GM23338 (cell line): ENCODE measurements around the gene SLC23A3. TPM values are rescaled to one million over a fixed set of nuclear protein-coding genes. Genes with fewer than 3 reads are reported as not detected.

Experiments used
- ATAC-seq: fragments of 200-7000 bp; cut with Tn5 transposase; 3 replicates; pipeline ENCODE4 v1.9.1; 2020
- DNase-seq: peaks from one replicate; pipeline ENCODE4 v3.0.0-alpha.2; 2015; ENCODE audit warnings: low spot score
- H2AFZ ChIP-seq: fragments of 200-600 bp; sonication (generic); 2 replicates; pipeline ENCODE4 v1.8.0; 2016; ENCODE audit warnings: antibody characterized with exemption, mild to moderate bottlenecking, moderate library complexity
- H3F3A ChIP-seq: fragments of 200-600 bp; sonication (generic); replicated peaks from 2 replicates; pipeline ENCODE4 v1.8.0; 2017; ENCODE audit warnings: antibody characterized with exemption, mixed run types, low read depth
- H3K27ac ChIP-seq: fragments of 200-600 bp; sonication (generic); 2 replicates; pipeline ENCODE4 v1.6.1; 2016; ENCODE audit warnings: low read depth
- H3K27me3 ChIP-seq: fragments of 200-600 bp; sonication (generic); 2 replicates; pipeline ENCODE4 v1.8.0; 2016; ENCODE audit warnings: mild to moderate bottlenecking, mixed run types, moderate library complexity; ENCODE audit not compliant: insufficient read depth
- H3K36me3 ChIP-seq: fragments of 200-600 bp; sonication (generic); 2 replicates; pipeline ENCODE4 v1.8.0; 2016; ENCODE audit warnings: mild to moderate bottlenecking; ENCODE audit not compliant: insufficient read depth
- H3K4me1 ChIP-seq: fragments of 200-600 bp; sonication (generic); 2 replicates; pipeline ENCODE4 v1.8.0; 2016; ENCODE audit warnings: mild to moderate bottlenecking, moderate library complexity; ENCODE audit not compliant: insufficient read depth
- H3K4me2 ChIP-seq: fragments of 200-600 bp; sonication (generic); 2 replicates; pipeline ENCODE4 v1.7.1; 2017; ENCODE audit warnings: mixed run types
- H3K4me3 ChIP-seq: fragments of 200-600 bp; sonication (generic); 2 replicates; pipeline ENCODE4 v1.6.1; 2016; ENCODE audit warnings: mixed run types
- H3K79me2 ChIP-seq: fragments of 200-600 bp; sonication (generic); replicated peaks from 2 replicates; pipeline ENCODE4 v1.8.0; 2017; ENCODE audit warnings: mild to moderate bottlenecking; ENCODE audit not compliant: insufficient read depth
- H3K9me2 ChIP-seq: fragments of 200-600 bp; sonication (generic); 2 replicates; pipeline ENCODE4 v1.8.0; 2017; ENCODE audit not compliant: insufficient read depth
- H4K20me1 ChIP-seq: fragments of 200-600 bp; sonication (generic); replicated peaks from 2 replicates; pipeline ENCODE4 v1.8.0; 2017; ENCODE audit warnings: mild to moderate bottlenecking; ENCODE audit not compliant: insufficient read depth
- H3K27ac Mint-ChIP-seq: 2 replicates; pipeline ENCODE4 v1.8.0; 2020; ENCODE audit warnings: inconsistent platforms, mild to moderate bottlenecking, moderate library complexity, mixed read lengths
- H3K27me3 Mint-ChIP-seq: 3 replicates; pipeline ENCODE4 v1.8.0; 2022; ENCODE audit warnings: low read depth, mild to moderate bottlenecking, moderate library complexity, mixed read lengths, inconsistent platforms; ENCODE audit not compliant: insufficient read depth, poor library complexity
- H3K36me3 Mint-ChIP-seq: 3 replicates; pipeline ENCODE4 v1.8.0; 2021; ENCODE audit warnings: low read depth, mild to moderate bottlenecking, inconsistent platforms, moderate library complexity, mixed read lengths
- H3K4me1 Mint-ChIP-seq: 3 replicates; pipeline ENCODE4 v1.8.0; 2020; ENCODE audit warnings: mild to moderate bottlenecking, inconsistent platforms, mixed read lengths
- H3K4me3 Mint-ChIP-seq: 3 replicates; pipeline ENCODE4 v1.8.0; 2021; ENCODE audit warnings: moderate library complexity, mild to moderate bottlenecking, inconsistent platforms, mixed read lengths
- H3K9me3 Mint-ChIP-seq: 3 replicates; pipeline ENCODE4 v1.8.0; 2020; ENCODE audit warnings: moderate library complexity, mild to moderate bottlenecking, inconsistent platforms, mixed read lengths
- CREB1 ChIP-seq: fragments of 250-450 bp; sonication (Bioruptor Pico); IDR thresholded peaks from 2 replicates; pipeline ENCODE4 v1.5.0; 2020; ENCODE audit warnings: low read depth, mild to moderate bottlenecking, moderate library complexity
- EZH2 ChIP-seq: fragments of 200-600 bp; sonication (generic); IDR thresholded peaks from one replicate; pipeline ENCODE4 v1.8.0; 2017; ENCODE audit warnings: antibody characterized with exemption, mild to moderate bottlenecking, low read depth; ENCODE audit not compliant: unreplicated experiment
- EZH2phosphoT487 ChIP-seq: fragments of 200-600 bp; sonication (generic); IDR thresholded peaks from one replicate; pipeline ENCODE4 v1.8.1; 2018; ENCODE audit warnings: antibody characterized with exemption; ENCODE audit not compliant: unreplicated experiment
- JUNB ChIP-seq: IDR thresholded peaks from one replicate; pipeline ENCODE4 v1.6.1; 2016; ENCODE audit warnings: antibody characterized with exemption; ENCODE audit not compliant: unreplicated experiment
- NANOG ChIP-seq: IDR thresholded peaks from 2 replicates; pipeline ENCODE4 v1.6.1; 2016; ENCODE audit warnings: antibody characterized with exemption, borderline replicate concordance
- POLR2AphosphoS5 ChIP-seq: IDR thresholded peaks from 2 replicates; pipeline ENCODE4 v1.6.1; 2016; ENCODE audit warnings: antibody characterized with exemption, low read depth
- REST ChIP-seq: IDR thresholded peaks from one replicate; pipeline ENCODE4 v1.6.1; 2018; ENCODE audit warnings: antibody characterized with exemption; ENCODE audit not compliant: unreplicated experiment
- STAT1 ChIP-seq: IDR thresholded peaks from one replicate; pipeline ENCODE4 v1.6.1; 2016; ENCODE audit warnings: antibody characterized with exemption; ENCODE audit not compliant: unreplicated experiment
- ZNF114 ChIP-seq: fragments of 250-450 bp; sonication (Bioruptor Pico); IDR thresholded peaks from 2 replicates; pipeline ENCODE4 v1.5.0; 2020; ENCODE audit warnings: mild to moderate bottlenecking, moderate library complexity
- polyA plus RNA-seq: library from polyadenylated mRNA; unstranded; fragments of >200 nt; fragmentation: Nextera tagmentation; extraction: Ambion mirVana; gene quantifications from 2 replicates; pipeline ENCODE4 v1.2.1, GENCODE V29; 2016
- total RNA-seq: library from RNA; depleted of rRNA; stranded (reverse); fragments of >200 nt; shearing (Covaris generic); gene quantifications from 2 replicates; pipeline ENCODE4 v1.2.3, GENCODE V29; 2014
- TF ChIP-seq, protein P1 (sequence below), 2 experiments: fragments of 200-600 bp in 1 of 2; sonication (generic) in 1 of 2; conservative IDR thresholded peaks; 2 replicates each; pipeline versions ENCODE4 v1.5.1 to v1.6.1; 2016 to 2017; ENCODE audit warnings: antibody characterized with exemption in 2 of 2, low read depth in 2 of 2, mild to moderate bottlenecking in 2 of 2, moderate library complexity in 1 of 2

SLC23A3 gene
- total and polyA plus RNA-seq, 2 experiments from 2014 or later = 0.10 to 0.73 TPM

GRCh38 chr2:219165058-219165911 lies 4.5 kb downstream of the SLC23A3 start:
- no peak for DNase-seq
- Histone ChIP-seq H3K4me2 (no peak overlapping the region), H3K4me1 (no peaks in the 10 kb centered on the region), H3K27ac (no peak overlapping the region), H3K4me3 (no peak overlapping the region), H3K27me3 (no peaks in the 10 kb centered on the region), H3F3A (no peaks in the 10 kb centered on the region), H3K79me2 (no peaks in the 10 kb centered on the region), H3K36me3 (no peaks in the 10 kb centered on the region), H3K9me2 (no peaks in the 10 kb centered on the region), H2AFZ (no peak overlapping the region), H4K20me1 (no peaks in the 10 kb centered on the region)
- peak overlapping the region; percentile 0; the same call in 1 of the 3 replicates for H3K4me3 Mint-ChIP-seq
- H3K36me3 Mint-ChIP-seq = no peaks in the 10 kb centered on the region; the same call in 2 of the 3 replicates
- H3K9me3 Mint-ChIP-seq = no peaks in the 10 kb centered on the region
- TF ChIP-seq NANOG = no peak
- no peak for TF ChIP-seq EZH2phosphoT487
- TF ChIP-seq POLR2AphosphoS5 = no peak
- no peak for TF ChIP-seq EZH2
- no peak for TF ChIP-seq STAT1
- TF ChIP-seq REST = no peak
- TF ChIP-seq ZNF114 (CRISPR knock-in tag) = no peak
- TF ChIP-seq, protein P1, sequence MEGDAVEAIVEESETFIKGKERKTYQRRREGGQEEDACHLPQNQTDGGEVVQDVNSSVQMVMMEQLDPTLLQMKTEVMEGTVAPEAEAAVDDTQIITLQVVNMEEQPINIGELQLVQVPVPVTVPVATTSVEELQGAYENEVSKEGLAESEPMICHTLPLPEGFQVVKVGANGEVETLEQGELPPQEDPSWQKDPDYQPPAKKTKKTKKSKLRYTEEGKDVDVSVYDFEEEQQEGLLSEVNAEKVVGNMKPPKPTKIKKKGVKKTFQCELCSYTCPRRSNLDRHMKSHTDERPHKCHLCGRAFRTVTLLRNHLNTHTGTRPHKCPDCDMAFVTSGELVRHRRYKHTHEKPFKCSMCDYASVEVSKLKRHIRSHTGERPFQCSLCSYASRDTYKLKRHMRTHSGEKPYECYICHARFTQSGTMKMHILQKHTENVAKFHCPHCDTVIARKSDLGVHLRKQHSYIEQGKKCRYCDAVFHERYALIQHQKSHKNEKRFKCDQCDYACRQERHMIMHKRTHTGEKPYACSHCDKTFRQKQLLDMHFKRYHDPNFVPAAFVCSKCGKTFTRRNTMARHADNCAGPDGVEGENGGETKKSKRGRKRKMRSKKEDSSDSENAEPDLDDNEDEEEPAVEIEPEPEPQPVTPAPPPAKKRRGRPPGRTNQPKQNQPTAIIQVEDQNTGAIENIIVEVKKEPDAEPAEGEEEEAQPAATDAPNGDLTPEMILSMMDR (conservative IDR thresholded peaks at IDR 0.05; ENCODE audit: low read depth in 2 of 2) = no peak
- no peak for ATAC-seq
- peaks cover 18% of the 10 kb centered on the region for H3K27me3 Mint-ChIP-seq
- H3K4me1 Mint-ChIP-seq = peaks cover 8% of the 10 kb centered on the region
- no peak overlapping the region for H3K27ac Mint-ChIP-seq

DNA sequence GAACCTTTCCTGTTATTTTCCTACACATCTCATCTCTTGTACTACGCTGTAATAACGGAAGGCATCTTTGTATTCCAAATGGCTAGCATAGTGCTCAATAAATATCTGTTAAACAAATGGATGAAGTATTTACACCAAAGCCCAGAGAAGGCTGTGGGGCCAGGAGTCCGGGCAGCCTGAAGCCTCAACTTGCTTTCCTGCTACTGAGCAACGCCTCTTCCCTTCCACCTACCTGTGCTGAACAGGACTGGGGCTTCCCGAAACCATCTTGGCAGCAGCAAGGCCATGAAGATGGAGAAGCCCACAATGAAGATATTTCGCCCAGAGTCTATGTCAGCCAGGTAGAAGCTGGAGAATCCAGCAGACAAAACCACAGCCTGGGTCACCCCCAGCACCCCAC lies 6.7 kb downstream of the SLC23A3 start:
- Histone ChIP-seq H3K79me2 (peaks cover 7% of the 10 kb centered on the region; the same call in 1 of the 2 replicates), H3K4me3 (no peak overlapping the region), H3K4me1 (peaks cover 4% of the 10 kb centered on the region; the same call in 1 of the 2 replicates), H3K9me2 (no peaks in the 10 kb centered on the region), H3K4me2 (no peak overlapping the region), H4K20me1 (no peaks in the 10 kb centered on the region; the same call in 1 of the 2 replicates), H3F3A (0 out of 2 replicates have a peak, but pooled peaks cover 3% of the 10 kb centered on the region), H3K36me3 (no peaks in the 10 kb centered on the region), H2AFZ (no peak overlapping the region), H3K27me3 (no peaks in the 10 kb centered on the region), H3K27ac (no peak overlapping the region)
- H3K4me3 Mint-ChIP-seq = no peak overlapping the region
- H3K27ac Mint-ChIP-seq = no peak overlapping the region
- ATAC-seq (no peak), DNase-seq (no peak)
- no peaks in the 10 kb centered on the region; the same call in 2 of the 3 replicates for H3K36me3 Mint-ChIP-seq
- no peaks in the 10 kb centered on the region for H3K9me3 Mint-ChIP-seq
- peaks cover 19% of the 10 kb centered on the region for H3K27me3 Mint-ChIP-seq
- peaks cover 16% of the 10 kb centered on the region for H3K4me1 Mint-ChIP-seq
- TF ChIP-seq JUNB = no peak
- no peak for TF ChIP-seq REST
- no peak for TF ChIP-seq CREB1 (CRISPR knock-in tag)
- TF ChIP-seq, protein P1 (conservative IDR thresholded peaks at IDR 0.05; ENCODE audit: low read depth in 2 of 2) = no peak
- TF ChIP-seq EZH2phosphoT487 = no peak
